CD4-positive, alpha-beta memory T cell (primary cell): ENCODE data around the gene TBC1D3I. TPM values are rescaled to one million over a fixed set of nuclear protein-coding genes. Genes with fewer than 3 reads are reported as not detected.
"Not testable (repeated sequence)": the region's sequence is repeated elsewhere in the genome, so short reads cannot be mapped to it uniquely, and the experiment has no call there.

Experiments used
- CTCF ChIA-PET: fragments of 350-600 bp; sonication (Branson Sonifier 250); formaldehyde crosslinking; loops from one replicate; lab custom pipeline; 2021; ENCODE audit warnings: inconsistent platforms; ENCODE audit not compliant: partially characterized antibody; lab: Charles Lee
- POLR2A ChIA-PET: fragments of 350-600 bp; sonication (Branson Sonifier 250); formaldehyde crosslinking; loops from one replicate; lab custom pipeline; 2021; ENCODE audit not compliant: partially characterized antibody; lab: Charles Lee
- DNase-seq, 5 donors: peaks; one replicate each; pipeline versions ENCODE4 v3.0.0 to v3.0.0-alpha.2; 2020 to 2022; ENCODE audit warnings: mixed read lengths in 1 of 5
- H3K27ac ChIP-seq: one replicate; pipeline ENCODE4 v1.7.0; 2013; ENCODE audit warnings: low read depth, low read length
- H3K27me3 ChIP-seq: 2 replicates; pipeline ENCODE4 v1.7.0; 2013; ENCODE audit warnings: mild to moderate bottlenecking, low read length, moderate library complexity; ENCODE audit not compliant: insufficient read depth
- H3K36me3 ChIP-seq: 2 replicates; pipeline ENCODE4 v1.7.0; 2013; ENCODE audit warnings: mild to moderate bottlenecking, low read length, moderate library complexity; ENCODE audit not compliant: insufficient read depth
- H3K4me1 ChIP-seq: 2 replicates; pipeline ENCODE4 v1.7.0; 2013; ENCODE audit warnings: mild to moderate bottlenecking, low read length, moderate library complexity; ENCODE audit not compliant: insufficient read depth
- H3K4me3 ChIP-seq, 2 donors: one replicate each; pipeline ENCODE4 v1.7.0; 2013; ENCODE audit warnings: low read length in 2 of 2, mild to moderate bottlenecking in 1 of 2
- H3K9me3 ChIP-seq, 2 donors: one replicate each; pipeline ENCODE4 v1.7.0; 2013; ENCODE audit warnings: low read length in 2 of 2, control low read depth in 1 of 2; ENCODE audit not compliant: control insufficient read depth in 1 of 2
- H3K27ac Mint-ChIP-seq, 7 donors: one replicate each; pipeline ENCODE4 v1.8.0; 2020 to 2021; ENCODE audit warnings: mixed read lengths in 7 of 7, mild to moderate bottlenecking in 6 of 7, inconsistent platforms in 3 of 7, moderate library complexity in 3 of 7
- H3K27me3 Mint-ChIP-seq, 2 donors: one replicate each; pipeline ENCODE4 v1.8.0; 2020 to 2021; ENCODE audit warnings: mixed read lengths in 2 of 2
- H3K36me3 Mint-ChIP-seq, 2 donors: one replicate each; pipeline ENCODE4 v1.8.0; 2020 to 2021; ENCODE audit warnings: mixed read lengths in 2 of 2, inconsistent platforms in 1 of 2, mild to moderate bottlenecking in 1 of 2
- H3K4me1 Mint-ChIP-seq, 4 donors: one replicate each; pipeline ENCODE4 v1.8.0; 2020 to 2021; ENCODE audit warnings: mixed read lengths in 4 of 4, mild to moderate bottlenecking in 1 of 4
- H3K4me3 Mint-ChIP-seq, 8 donors: one replicate each; pipeline ENCODE4 v1.8.0; 2020 to 2021; ENCODE audit warnings: mixed read lengths in 8 of 8, mild to moderate bottlenecking in 7 of 8, moderate library complexity in 6 of 8, inconsistent platforms in 3 of 8
- H3K9me3 Mint-ChIP-seq, 8 donors: one replicate each; pipeline ENCODE4 v1.8.0; 2020 to 2021; ENCODE audit warnings: mixed read lengths in 8 of 8, mild to moderate bottlenecking in 5 of 8, inconsistent platforms in 3 of 8, moderate library complexity in 1 of 8
- intact Hi-C: fragments of 100-400 bp; cut with micrococcal nuclease; formaldehyde crosslinking; loops from one replicate; pipeline ENCODE4 v1.15.1; 2023
- polyA plus RNA-seq, 2 donors: library from polyadenylated mRNA; unstranded; fragments of 300-500 nt; fragmentation: Illumina TruSeq; gene quantifications; one replicate each; pipeline ENCODE4 v1.2.3, GENCODE V29; 2021
- total RNA-seq, 2 experiments: library from RNA; stranded (reverse); gene quantifications; one replicate each; pipeline ENCODE4 v1.2.3, GENCODE V29; 2021

The TBC1D3I gene
- total and polyA plus RNA-seq, 4 experiments from 2014 or later, result 0.91 to 1.3 TPM; not detected in 2

GRCh38 chr17:36212272-36212605 lies 52.1 kb downstream of the TBC1D3I start:
- Mint-ChIP-seq H3K27ac (no peak overlapping the region), H3K36me3 (no peaks in the 10 kb centered on the region), H3K9me3 (no peaks in the 10 kb centered on the region), H3K4me3 (no peak overlapping the region), H3K4me1 (peaks cover 0 to 8% (median 5%) of the 10 kb centered on the region in 4 donors), H3K27me3 (peaks cover 12 to 18% of the 10 kb centered on the region in 2 donors)
- CTCF ChIA-PET, result no interaction called here
- Histone ChIP-seq H3K27ac (no peak overlapping the region), H3K4me1 (no peaks in the 10 kb centered on the region), H3K4me3 (no peak overlapping the region), H3K9me3 (no peaks in the 10 kb centered on the region), H3K36me3 (no peaks in the 10 kb centered on the region), H3K27me3 (no peaks in the 10 kb centered on the region)
- POLR2A ChIA-PET, result no interaction called here
- intact Hi-C loops, result no loop called here
- no peak for DNase-seq

GRCh38 chr17:36211484-36212271 lies 52.7 kb downstream of the TBC1D3I start:
- Mint-ChIP-seq H3K27me3 (peaks cover 16 to 19% of the 10 kb centered on the region in 2 donors), H3K27ac (peak overlapping the region in 1 of 7 donors; percentile 63)
- H3K9me3 ChIP-seq, H3K4me3 Mint-ChIP-seq, H3K36me3 ChIP-seq, H3K27ac ChIP-seq, H3K4me1 Mint-ChIP-seq, H3K9me3 Mint-ChIP-seq, H3K4me3 ChIP-seq, H3K36me3 Mint-ChIP-seq, H3K27me3 ChIP-seq, DNase-seq, H3K4me1 ChIP-seq, intact Hi-C loops, CTCF ChIA-PET, POLR2A ChIA-PET: not testable (repeated sequence)

GRCh38 chr17:36210439-36211211 lies 53.7 kb downstream of the TBC1D3I start, which contains the start of gene CCL4L2:
CCL4L2 (plus strand) TSS chr17:36211063.
- Mint-ChIP-seq H3K27me3 (peaks cover 19 to 22% of the 10 kb centered on the region in 2 donors), H3K4me3 (peak within 1 kb of the TSS in 1 of 8 donors; percentile 11), H3K4me1 (peaks cover 2 to 12% (median 9%) of the 10 kb centered on the region in 4 donors), H3K27ac (peak within 1 kb of the TSS in 1 of 7 donors; percentile 63)
- H3K9me3 ChIP-seq, H3K36me3 Mint-ChIP-seq, DNase-seq, H3K9me3 Mint-ChIP-seq, H3K27ac ChIP-seq, H3K27me3 ChIP-seq, intact Hi-C loops, H3K4me1 ChIP-seq, CTCF ChIA-PET, H3K4me3 ChIP-seq, H3K36me3 ChIP-seq: not testable (repeated sequence)
- POLR2A ChIA-PET, result interaction anchor here (0.9 kb wide), 1 partner anchor 22 kb away, joined by 3 read pairs; no protein-coding TSS in a partner anchor

GRCh38 chr17:36209575-36209974 lies 54.8 kb downstream of the TBC1D3I start:
- Mint-ChIP-seq H3K27ac (no peak overlapping the region), H3K36me3 (no peaks in the 10 kb centered on the region), H3K9me3 (no peaks in the 10 kb centered on the region), H3K27me3 (peaks cover 22 to 26% of the 10 kb centered on the region in 2 donors), H3K4me1 (peaks cover 2 to 14% (median 9%) of the 10 kb centered on the region in 4 donors), H3K4me3 (no peak overlapping the region)
- H3K27ac ChIP-seq, result no peak overlapping the region
- no peaks in the 10 kb centered on the region for H3K36me3 ChIP-seq
- no peaks in the 10 kb centered on the region for H3K27me3 ChIP-seq
- no peak for DNase-seq
- no peak overlapping the region for H3K4me3 ChIP-seq
- H3K4me1 ChIP-seq, result no peaks in the 10 kb centered on the region
- ChIA-PET CTCF (no interaction called here), POLR2A (interaction anchor here (0.9 kb wide), 1 partner anchor 21 kb away, joined by 3 read pairs; no protein-coding TSS in a partner anchor)
- intact Hi-C loops, result no loop called here
- H3K9me3 ChIP-seq, result no peaks in the 10 kb centered on the region

- peaks cover 19 to 25% of the 10 kb centered on the region in 2 donors for H3K27me3 Mint-ChIP-seq
- peaks cover 2 to 14% (median 11%) of the 10 kb centered on the region in 4 donors for H3K4me1 Mint-ChIP-seq
- H3K36me3 ChIP-seq, H3K27ac ChIP-seq, H3K36me3 Mint-ChIP-seq, intact Hi-C loops, DNase-seq, H3K4me1 ChIP-seq, H3K9me3 Mint-ChIP-seq, H3K27ac Mint-ChIP-seq, H3K4me3 Mint-ChIP-seq, POLR2A ChIA-PET, H3K27me3 ChIP-seq, CTCF ChIA-PET, H3K9me3 ChIP-seq, H3K4me3 ChIP-seq: not testable (repeated sequence)
These were observed 57.0 kb downstream of the TBC1D3I start for GRCh38 chr17:36207383-36207782.

GRCh38 chr17:36206486-36206821 lies 57.9 kb downstream of the TBC1D3I start:
- Mint-ChIP-seq H3K4me1 (peaks cover 5 to 17% (median 12%) of the 10 kb centered on the region in 4 donors), H3K27me3 (peaks cover 20 to 23% of the 10 kb centered on the region in 2 donors)
- H3K27me3 ChIP-seq, POLR2A ChIA-PET, DNase-seq, H3K27ac ChIP-seq, H3K36me3 Mint-ChIP-seq, intact Hi-C loops, H3K27ac Mint-ChIP-seq, H3K4me3 ChIP-seq, H3K36me3 ChIP-seq, H3K9me3 Mint-ChIP-seq, CTCF ChIA-PET, H3K4me1 ChIP-seq, H3K4me3 Mint-ChIP-seq, H3K9me3 ChIP-seq: not testable (repeated sequence)

- no peaks in the 10 kb centered on the region for H3K9me3 Mint-ChIP-seq
- no peak for DNase-seq
- peaks cover 5 to 17% (median 10%) of the 10 kb centered on the region in 4 donors for H3K4me1 Mint-ChIP-seq
- Histone ChIP-seq H3K4me1 (no peaks in the 10 kb centered on the region), H3K4me3 (no peak overlapping the region), H3K9me3 (no peaks in the 10 kb centered on the region), H3K27me3 (no peaks in the 10 kb centered on the region), H3K27ac (no peak overlapping the region), H3K36me3 (no peaks in the 10 kb centered on the region)
- H3K27ac Mint-ChIP-seq, result no peak overlapping the region
- ChIA-PET CTCF (no interaction called here), POLR2A (no interaction called here)
- H3K36me3 Mint-ChIP-seq, result no peaks in the 10 kb centered on the region
- no peak overlapping the region for H3K4me3 Mint-ChIP-seq
- intact Hi-C loops, result no loop called here
- H3K27me3 Mint-ChIP-seq, result peaks cover 19 to 23% of the 10 kb centered on the region in 2 donors
These were observed 58.5 kb downstream of the TBC1D3I start for GRCh38 chr17:36205637-36206485.
